WTC11 (cell line): ENCODE results near the gene UCN3. TPM values are rescaled to one million over a fixed set of nuclear protein-coding genes. Genes with fewer than 3 reads are reported as not detected.

Experiments used
- ATAC-seq: fragments of 200-7000 bp; cut with Tn5 transposase; 2 replicates; pipeline ENCODE4 v1.10.0; 2021; ENCODE audit warnings: mild to moderate bottlenecking, moderate library complexity
- CTCF ChIA-PET: fragments of 300-600 bp; sonication (Branson Sonifier 250); formaldehyde crosslinking; loops from one replicate; lab custom pipeline; 2021; ENCODE audit warnings: antibody characterized with exemption; lab: Charles Lee
- POLR2A ChIA-PET: fragments of 350-600 bp; sonication (Branson Sonifier 250); formaldehyde crosslinking; loops from one replicate; lab custom pipeline; 2021; ENCODE audit warnings: antibody characterized with exemption; lab: Charles Lee
- DNase-seq: peaks from one replicate; pipeline ENCODE4 v3.0.0; 2021; ENCODE audit warnings: low spot score
- H3K27ac Mint-ChIP-seq: 2 replicates; pipeline ENCODE4 v1.8.0; 2021; ENCODE audit warnings: mixed read lengths
- H3K27me3 Mint-ChIP-seq: 2 replicates; pipeline ENCODE4 v1.8.0; 2021; ENCODE audit warnings: low read depth, mild to moderate bottlenecking, moderate library complexity, mixed read lengths
- H3K36me3 Mint-ChIP-seq: 2 replicates; pipeline ENCODE4 v1.8.0; 2021; ENCODE audit warnings: mixed read lengths
- H3K4me1 Mint-ChIP-seq: 2 replicates; pipeline ENCODE4 v1.8.0; 2022; ENCODE audit warnings: mixed read lengths
- H3K4me3 Mint-ChIP-seq: 2 replicates; pipeline ENCODE4 v1.8.0; 2021; ENCODE audit warnings: mild to moderate bottlenecking, moderate library complexity, mixed read lengths
- H3K9me3 Mint-ChIP-seq: 2 replicates; pipeline ENCODE4 v1.8.0; 2021; ENCODE audit warnings: mixed read lengths
- ATF1 ChIP-seq: sonication (generic); formaldehyde crosslinking; IDR thresholded peaks from 2 replicates; pipeline ENCODE4 v1.8.1; 2023; ENCODE audit warnings: mild to moderate bottlenecking, moderate library complexity, missing genetic modification reagents
- CBFB ChIP-seq: sonication (generic); formaldehyde crosslinking; IDR thresholded peaks from 2 replicates; pipeline ENCODE4 v1.8.1; 2022; ENCODE audit warnings: mild to moderate bottlenecking, low read depth, missing genetic modification reagents
- FOXP1 ChIP-seq: sonication (generic); formaldehyde crosslinking; IDR thresholded peaks from 2 replicates; pipeline ENCODE4 v1.8.0; 2022; ENCODE audit warnings: missing genetic modification reagents, mild to moderate bottlenecking, moderate library complexity, borderline replicate concordance
- NFATC4 ChIP-seq: fragments of 250-450 bp; sonication (Bioruptor Pico); IDR thresholded peaks from 2 replicates; pipeline ENCODE4 v1.9.0; 2021; ENCODE audit warnings: mild to moderate bottlenecking
- NFYB ChIP-seq: sonication (generic); formaldehyde crosslinking; conservative IDR thresholded peaks from 2 replicates; pipeline ENCODE4 v1.8.0; 2022; ENCODE audit warnings: low read depth, missing genetic modification reagents
- NR1H2 ChIP-seq: sonication (generic); formaldehyde crosslinking; IDR thresholded peaks from 2 replicates; pipeline ENCODE4 v1.9.0; 2021; ENCODE audit warnings: mild to moderate bottlenecking, moderate library complexity, missing genetic modification reagents
- NR3C1 ChIP-seq: sonication (generic); formaldehyde crosslinking; conservative IDR thresholded peaks from 2 replicates; pipeline ENCODE4 v1.8.1; 2023; ENCODE audit warnings: low read depth, mild to moderate bottlenecking, missing genetic modification reagents
- OVOL2 ChIP-seq: fragments of 250-450 bp; sonication (Bioruptor Pico); IDR thresholded peaks from 2 replicates; pipeline ENCODE4 v1.9.0; 2021; ENCODE audit warnings: mild to moderate bottlenecking, borderline replicate concordance
- RELA ChIP-seq: sonication (generic); formaldehyde crosslinking; IDR thresholded peaks from 2 replicates; pipeline ENCODE4 v1.8.1; 2022; ENCODE audit warnings: missing genetic modification reagents, mild to moderate bottlenecking, borderline replicate concordance
- RORB ChIP-seq: fragments of 250-450 bp; sonication (Bioruptor Pico); IDR thresholded peaks from 2 replicates; pipeline ENCODE4 v1.9.0; 2021; ENCODE audit warnings: mild to moderate bottlenecking
- SP1 ChIP-seq: sonication (generic); formaldehyde crosslinking; conservative IDR thresholded peaks from 2 replicates; pipeline ENCODE4 v1.8.1; 2022; ENCODE audit warnings: missing genetic modification reagents
- TP53 ChIP-seq: sonication (generic); formaldehyde crosslinking; IDR thresholded peaks from 2 replicates; pipeline ENCODE4 v1.8.1; 2023; ENCODE audit warnings: mild to moderate bottlenecking, missing genetic modification reagents
- ZNF232 ChIP-seq: sonication (generic); formaldehyde crosslinking; IDR thresholded peaks from 2 replicates; pipeline ENCODE4 v1.8.0; 2022; ENCODE audit warnings: mild to moderate bottlenecking, missing genetic modification reagents
- ZNF317 ChIP-seq: sonication (generic); formaldehyde crosslinking; IDR thresholded peaks from 2 replicates; pipeline ENCODE4 v1.8.1; 2023; ENCODE audit warnings: low read depth, mild to moderate bottlenecking, moderate library complexity, missing genetic modification reagents, borderline replicate concordance
- ZNF396 ChIP-seq: fragments of 250-450 bp; sonication (Bioruptor Pico); IDR thresholded peaks from 2 replicates; pipeline ENCODE4 v1.8.0; 2021; ENCODE audit warnings: mild to moderate bottlenecking, moderate library complexity, borderline replicate concordance
- ZNF423 ChIP-seq: fragments of 250-450 bp; sonication (Bioruptor Pico); IDR thresholded peaks from 2 replicates; pipeline ENCODE4 v2.1.2; 2022; ENCODE audit warnings: mild to moderate bottlenecking, moderate library complexity
- total RNA-seq: library from RNA; stranded (reverse); gene quantifications from 3 replicates; pipeline ENCODE4 v1.2.3, GENCODE V29; 2021
- TF ChIP-seq, protein P1 (sequence below): fragments of 250-450 bp; sonication (Bioruptor Pico); IDR thresholded peaks from 2 replicates; pipeline ENCODE4 v2.1.2; 2022; ENCODE audit warnings: mild to moderate bottlenecking, moderate library complexity
- TF ChIP-seq, protein P2 (sequence below): sonication (generic); formaldehyde crosslinking; IDR thresholded peaks from 2 replicates; pipeline ENCODE4 v1.8.0; 2023; ENCODE audit warnings: mild to moderate bottlenecking, missing genetic modification reagents
- TF ChIP-seq, protein P3 (sequence below): sonication (generic); formaldehyde crosslinking; IDR thresholded peaks from 2 replicates; pipeline ENCODE4 v1.8.1; 2023; ENCODE audit warnings: mild to moderate bottlenecking, missing genetic modification reagents, moderate library complexity
- TF ChIP-seq, protein P4 (sequence below): sonication (generic); formaldehyde crosslinking; IDR thresholded peaks from 2 replicates; pipeline ENCODE4 v1.8.1; 2022; ENCODE audit warnings: mild to moderate bottlenecking, moderate library complexity, missing genetic modification reagents
- TF ChIP-seq, protein P5 (sequence below): fragments of 250-450 bp; sonication (Bioruptor Pico); IDR thresholded peaks from 2 replicates; pipeline ENCODE4 v1.9.0; 2021; ENCODE audit warnings: mild to moderate bottlenecking

The UCN3 gene
- total RNA-seq, 1 experiment from 2014 or later: not detected

DNA sequence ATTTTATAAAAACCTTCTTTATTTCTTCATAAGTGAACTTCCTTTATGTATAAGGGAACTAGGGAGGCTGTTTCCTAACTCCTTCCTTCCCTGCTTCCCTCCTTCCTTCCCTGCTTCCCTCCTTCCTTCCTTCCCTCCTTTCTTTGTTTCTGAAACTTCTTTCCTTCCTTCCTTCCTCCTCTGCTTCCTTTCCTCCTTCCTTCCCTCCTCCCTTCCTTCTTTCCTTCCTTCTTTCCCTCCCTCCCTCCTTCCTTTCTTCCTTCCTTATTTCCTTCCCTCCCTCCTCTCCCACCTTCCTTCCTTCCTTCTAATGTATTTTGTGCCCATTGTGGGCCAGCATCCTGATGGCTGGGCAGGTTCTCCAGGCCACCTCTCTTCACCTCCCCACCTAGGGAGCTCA is 26.8 kb upstream of the UCN3 start:
- no peaks in the 10 kb centered on the region for H3K4me1 Mint-ChIP-seq
- ATAC-seq (no peak), DNase-seq (no peak)
- H3K27ac Mint-ChIP-seq: no peak overlapping the region
- H3K27me3 Mint-ChIP-seq: peaks cover under 1% of the 10 kb centered on the region
- H3K4me3 Mint-ChIP-seq: no peak overlapping the region
- TF ChIP-seq RELA (CRISPR knock-in tag) (no peak), TP53 (CRISPR knock-in tag) (no peak), ZNF396 (CRISPR knock-in tag) (no peak), CBFB (CRISPR knock-in tag) (no peak), NFATC4 (CRISPR knock-in tag) (no peak), NR3C1 (CRISPR knock-in tag) (no peak)
- TF ChIP-seq, protein P1, sequence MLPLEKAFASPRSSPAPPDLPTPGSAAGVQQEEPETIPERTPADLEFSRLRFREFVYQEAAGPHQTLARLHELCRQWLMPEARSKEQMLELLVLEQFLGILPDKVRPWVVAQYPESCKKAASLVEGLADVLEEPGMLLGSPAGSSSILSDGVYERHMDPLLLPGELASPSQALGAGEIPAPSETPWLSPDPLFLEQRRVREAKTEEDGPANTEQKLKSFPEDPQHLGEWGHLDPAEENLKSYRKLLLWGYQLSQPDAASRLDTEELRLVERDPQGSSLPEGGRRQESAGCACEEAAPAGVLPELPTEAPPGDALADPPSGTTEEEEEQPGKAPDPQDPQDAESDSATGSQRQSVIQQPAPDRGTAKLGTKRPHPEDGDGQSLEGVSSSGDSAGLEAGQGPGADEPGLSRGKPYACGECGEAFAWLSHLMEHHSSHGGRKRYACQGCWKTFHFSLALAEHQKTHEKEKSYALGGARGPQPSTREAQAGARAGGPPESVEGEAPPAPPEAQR (CRISPR knock-in tag): no peak
- TF ChIP-seq, protein P2, sequence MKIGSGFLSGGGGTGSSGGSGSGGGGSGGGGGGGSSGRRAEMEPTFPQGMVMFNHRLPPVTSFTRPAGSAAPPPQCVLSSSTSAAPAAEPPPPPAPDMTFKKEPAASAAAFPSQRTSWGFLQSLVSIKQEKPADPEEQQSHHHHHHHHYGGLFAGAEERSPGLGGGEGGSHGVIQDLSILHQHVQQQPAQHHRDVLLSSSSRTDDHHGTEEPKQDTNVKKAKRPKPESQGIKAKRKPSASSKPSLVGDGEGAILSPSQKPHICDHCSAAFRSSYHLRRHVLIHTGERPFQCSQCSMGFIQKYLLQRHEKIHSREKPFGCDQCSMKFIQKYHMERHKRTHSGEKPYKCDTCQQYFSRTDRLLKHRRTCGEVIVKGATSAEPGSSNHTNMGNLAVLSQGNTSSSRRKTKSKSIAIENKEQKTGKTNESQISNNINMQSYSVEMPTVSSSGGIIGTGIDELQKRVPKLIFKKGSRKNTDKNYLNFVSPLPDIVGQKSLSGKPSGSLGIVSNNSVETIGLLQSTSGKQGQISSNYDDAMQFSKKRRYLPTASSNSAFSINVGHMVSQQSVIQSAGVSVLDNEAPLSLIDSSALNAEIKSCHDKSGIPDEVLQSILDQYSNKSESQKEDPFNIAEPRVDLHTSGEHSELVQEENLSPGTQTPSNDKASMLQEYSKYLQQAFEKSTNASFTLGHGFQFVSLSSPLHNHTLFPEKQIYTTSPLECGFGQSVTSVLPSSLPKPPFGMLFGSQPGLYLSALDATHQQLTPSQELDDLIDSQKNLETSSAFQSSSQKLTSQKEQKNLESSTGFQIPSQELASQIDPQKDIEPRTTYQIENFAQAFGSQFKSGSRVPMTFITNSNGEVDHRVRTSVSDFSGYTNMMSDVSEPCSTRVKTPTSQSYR (CRISPR knock-in tag): no peak
- ChIA-PET CTCF (no interaction called here), POLR2A (interaction anchor here (0.7 kb wide), 1 partner anchor 31 kb away, joined by 4 read pairs; no protein-coding TSS in a partner anchor)
- no peaks in the 10 kb centered on the region for H3K36me3 Mint-ChIP-seq
- peaks cover 18% of the 10 kb centered on the region for H3K9me3 Mint-ChIP-seq

DNA sequence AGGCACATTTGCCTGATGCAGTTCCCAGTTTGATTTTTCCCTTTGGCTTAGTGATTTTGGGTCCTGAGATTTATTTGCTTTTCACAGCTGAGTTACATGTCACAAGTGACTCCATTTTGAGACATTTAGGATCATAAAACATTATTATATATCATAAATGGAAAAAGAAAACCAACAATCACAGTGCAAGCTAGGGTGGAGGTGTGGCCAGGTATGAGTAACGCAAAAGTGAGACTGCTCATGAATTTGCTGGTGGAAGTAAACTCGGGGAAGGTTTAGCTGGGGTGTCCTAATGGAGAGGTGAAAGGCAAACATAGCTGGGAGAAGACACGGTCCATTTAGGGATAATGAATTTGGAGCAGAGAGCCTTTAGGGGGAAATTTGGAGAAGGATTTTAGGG is 21.7 kb upstream of the UCN3 start:
- TF ChIP-seq ZNF232 (CRISPR knock-in tag): no peak
- no peak for TF ChIP-seq ATF1 (CRISPR knock-in tag)
- no peak for TF ChIP-seq OVOL2 (CRISPR knock-in tag)
- no peak for TF ChIP-seq NFYB (CRISPR knock-in tag)
- TF ChIP-seq, protein P3, sequence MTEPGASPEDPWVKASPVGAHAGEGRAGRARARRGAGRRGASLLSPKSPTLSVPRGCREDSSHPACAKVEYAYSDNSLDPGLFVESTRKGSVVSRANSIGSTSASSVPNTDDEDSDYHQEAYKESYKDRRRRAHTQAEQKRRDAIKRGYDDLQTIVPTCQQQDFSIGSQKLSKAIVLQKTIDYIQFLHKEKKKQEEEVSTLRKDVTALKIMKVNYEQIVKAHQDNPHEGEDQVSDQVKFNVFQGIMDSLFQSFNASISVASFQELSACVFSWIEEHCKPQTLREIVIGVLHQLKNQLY: no peak
- TF ChIP-seq, protein P4, sequence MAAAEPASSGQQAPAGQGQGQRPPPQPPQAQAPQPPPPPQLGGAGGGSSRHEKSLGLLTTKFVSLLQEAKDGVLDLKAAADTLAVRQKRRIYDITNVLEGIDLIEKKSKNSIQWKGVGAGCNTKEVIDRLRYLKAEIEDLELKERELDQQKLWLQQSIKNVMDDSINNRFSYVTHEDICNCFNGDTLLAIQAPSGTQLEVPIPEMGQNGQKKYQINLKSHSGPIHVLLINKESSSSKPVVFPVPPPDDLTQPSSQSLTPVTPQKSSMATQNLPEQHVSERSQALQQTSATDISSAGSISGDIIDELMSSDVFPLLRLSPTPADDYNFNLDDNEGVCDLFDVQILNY (CRISPR knock-in tag): no peak
- TF ChIP-seq SP1 (CRISPR knock-in tag): no peak
- no peak for TF ChIP-seq ZNF317 (CRISPR knock-in tag)
- TF ChIP-seq, all 79 proteins: peak for 0
- peaks cover 5% of the 10 kb centered on the region; the same call in 1 of the 2 replicates for H3K9me3 Mint-ChIP-seq
- ChIA-PET POLR2A (no interaction called here), CTCF (interaction anchor here (0.6 kb wide), 1 partner anchor 12 kb away, joined by 5 read pairs; no protein-coding TSS in a partner anchor)
- ATAC-seq (no peak), DNase-seq (no peak)
- H3K36me3 Mint-ChIP-seq: no peaks in the 10 kb centered on the region
- H3K4me1 Mint-ChIP-seq: peaks cover 4% of the 10 kb centered on the region
- no peak overlapping the region for H3K4me3 Mint-ChIP-seq
- no peaks in the 10 kb centered on the region for H3K27me3 Mint-ChIP-seq
- no peak overlapping the region for H3K27ac Mint-ChIP-seq

DNA sequence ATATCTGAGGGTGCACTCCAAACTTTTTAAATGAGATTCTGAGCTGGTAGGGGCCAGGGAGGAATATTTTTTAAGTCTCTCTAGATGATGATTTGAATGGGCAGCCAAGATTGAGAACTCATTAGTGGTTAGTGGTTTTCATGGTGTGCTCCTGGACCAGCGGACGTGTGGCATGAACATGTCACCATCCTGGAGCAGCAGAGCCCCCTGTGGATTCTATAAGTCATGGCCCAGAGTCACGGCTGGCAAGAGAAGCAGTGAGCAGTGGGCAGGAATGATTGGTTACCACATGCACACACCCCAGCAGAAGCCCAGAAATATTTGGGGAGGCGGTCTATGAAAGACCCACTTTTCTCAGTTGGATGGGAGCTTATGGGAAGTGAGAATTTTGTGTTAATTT is 21.2 kb upstream of the UCN3 start:
- Mint-ChIP-seq H3K9me3 (peaks cover 5% of the 10 kb centered on the region; the same call in 1 of the 2 replicates), H3K4me1 (peaks cover 4% of the 10 kb centered on the region), H3K27ac (no peak overlapping the region), H3K4me3 (no peak overlapping the region), H3K27me3 (no peaks in the 10 kb centered on the region), H3K36me3 (no peaks in the 10 kb centered on the region)
- POLR2A ChIA-PET: no interaction called here
- CTCF ChIA-PET: interaction anchor here (0.6 kb wide), 1 partner anchor 13 kb away, joined by 5 read pairs; no protein-coding TSS in a partner anchor
- ATAC-seq (no peak; the same call in 1 of the 2 replicates), DNase-seq (no peak)
- TF ChIP-seq, protein P5, sequence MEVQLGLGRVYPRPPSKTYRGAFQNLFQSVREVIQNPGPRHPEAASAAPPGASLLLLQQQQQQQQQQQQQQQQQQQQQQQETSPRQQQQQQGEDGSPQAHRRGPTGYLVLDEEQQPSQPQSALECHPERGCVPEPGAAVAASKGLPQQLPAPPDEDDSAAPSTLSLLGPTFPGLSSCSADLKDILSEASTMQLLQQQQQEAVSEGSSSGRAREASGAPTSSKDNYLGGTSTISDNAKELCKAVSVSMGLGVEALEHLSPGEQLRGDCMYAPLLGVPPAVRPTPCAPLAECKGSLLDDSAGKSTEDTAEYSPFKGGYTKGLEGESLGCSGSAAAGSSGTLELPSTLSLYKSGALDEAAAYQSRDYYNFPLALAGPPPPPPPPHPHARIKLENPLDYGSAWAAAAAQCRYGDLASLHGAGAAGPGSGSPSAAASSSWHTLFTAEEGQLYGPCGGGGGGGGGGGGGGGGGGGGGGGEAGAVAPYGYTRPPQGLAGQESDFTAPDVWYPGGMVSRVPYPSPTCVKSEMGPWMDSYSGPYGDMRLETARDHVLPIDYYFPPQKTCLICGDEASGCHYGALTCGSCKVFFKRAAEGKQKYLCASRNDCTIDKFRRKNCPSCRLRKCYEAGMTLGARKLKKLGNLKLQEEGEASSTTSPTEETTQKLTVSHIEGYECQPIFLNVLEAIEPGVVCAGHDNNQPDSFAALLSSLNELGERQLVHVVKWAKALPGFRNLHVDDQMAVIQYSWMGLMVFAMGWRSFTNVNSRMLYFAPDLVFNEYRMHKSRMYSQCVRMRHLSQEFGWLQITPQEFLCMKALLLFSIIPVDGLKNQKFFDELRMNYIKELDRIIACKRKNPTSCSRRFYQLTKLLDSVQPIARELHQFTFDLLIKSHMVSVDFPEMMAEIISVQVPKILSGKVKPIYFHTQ: no peak
- TF ChIP-seq RELA (CRISPR knock-in tag) (no peak), ZNF423 (CRISPR knock-in tag) (no peak), NR1H2 (no peak), RORB (CRISPR knock-in tag) (no peak), FOXP1 (CRISPR knock-in tag) (no peak)
